ENCODE results near the gene CLEC2D. TPM values are rescaled to one million over a fixed set of nuclear protein-coding genes. Genes with fewer than 3 reads are reported as not detected.
"Not testable (repeated sequence)": the region's sequence is repeated elsewhere in the genome, so short reads cannot be mapped to it uniquely, and the experiment has no call there.

The CLEC2D gene, protein sequence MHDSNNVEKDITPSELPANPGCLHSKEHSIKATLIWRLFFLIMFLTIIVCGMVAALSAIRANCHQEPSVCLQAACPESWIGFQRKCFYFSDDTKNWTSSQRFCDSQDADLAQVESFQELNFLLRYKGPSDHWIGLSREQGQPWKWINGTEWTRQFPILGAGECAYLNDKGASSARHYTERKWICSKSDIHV
- 9.1 TPM for polyA plus RNA-seq (2012; ENCODE audit: insufficient read depth, insufficient read length)

DNA sequence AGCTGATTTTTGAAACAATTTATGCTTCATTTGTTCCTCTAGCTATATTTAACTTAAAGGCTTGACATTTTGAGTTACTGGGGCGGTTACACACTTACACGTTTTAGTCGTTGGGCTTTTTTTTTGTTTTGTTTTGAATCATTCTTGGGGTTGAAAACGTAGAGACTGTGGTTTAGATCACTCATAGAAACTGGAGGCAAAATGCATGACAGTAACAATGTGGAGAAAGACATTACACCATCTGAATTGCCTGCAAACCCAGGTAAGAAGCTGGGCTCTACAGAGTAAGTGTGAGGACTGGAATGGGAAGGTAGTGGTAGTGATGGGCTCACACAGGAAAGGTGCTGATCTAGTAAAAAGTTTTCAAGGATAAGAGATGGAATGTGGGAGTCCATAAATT is at the start of gene CLEC2D:
TSS of gene CLEC2D (plus strand) at position 180 of the 400 bp plus-strand sequence. CDS start at position 202, 22 bp downstream.
- peak; percentile 27 for DNase-seq (ENCODE audit: low read depth, low spot score)
- no peak within 1 kb of the TSS for H3K4me3 ChIP-seq (ENCODE audit: low read length)

DNA sequence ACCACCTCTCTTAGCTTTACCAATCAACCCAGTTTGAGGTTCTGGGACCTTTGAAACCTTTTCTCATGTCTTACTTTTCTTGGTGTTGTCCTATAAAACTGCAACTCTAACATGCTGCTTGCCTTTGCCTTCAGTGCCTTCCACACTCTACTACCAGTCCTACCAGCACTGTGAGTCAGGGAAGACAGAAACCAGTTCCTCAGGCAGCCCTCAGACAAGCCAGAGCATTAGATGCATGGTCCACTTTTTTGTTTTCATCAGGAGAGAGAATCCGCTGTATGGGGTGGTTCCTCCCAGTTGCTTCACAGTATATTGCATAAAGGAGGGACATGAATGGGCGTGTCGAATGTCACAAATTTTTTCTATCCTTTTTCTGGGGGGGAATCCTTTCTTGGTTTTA is 44.5 kb upstream of the CLEC2D start:
- DNase-seq (ENCODE audit: low read depth, low spot score) = no peak
- no peak overlapping the region for H3K4me3 ChIP-seq (ENCODE audit: low read length)

DNA sequence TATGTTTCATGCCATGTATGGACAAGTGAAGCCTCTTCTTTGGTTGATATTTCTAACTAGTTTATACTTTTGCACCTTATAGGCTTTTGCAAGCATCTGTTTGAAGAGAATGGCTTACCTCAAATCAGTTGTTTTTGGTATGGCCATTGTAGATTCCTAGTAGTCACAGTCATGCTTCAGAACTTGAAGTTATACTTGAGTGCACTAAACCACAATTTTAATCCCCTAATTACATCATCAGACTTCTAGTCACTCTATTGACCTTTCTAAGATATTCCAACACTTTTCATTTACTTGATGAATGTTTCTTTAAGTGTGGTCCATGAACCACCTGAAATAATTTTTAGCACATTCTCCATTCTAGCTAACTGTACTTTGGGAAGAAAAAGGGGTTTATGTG is 43.2 kb upstream of the CLEC2D start:
- DNase-seq (ENCODE audit: low read depth, low spot score) = no peak

DNA sequence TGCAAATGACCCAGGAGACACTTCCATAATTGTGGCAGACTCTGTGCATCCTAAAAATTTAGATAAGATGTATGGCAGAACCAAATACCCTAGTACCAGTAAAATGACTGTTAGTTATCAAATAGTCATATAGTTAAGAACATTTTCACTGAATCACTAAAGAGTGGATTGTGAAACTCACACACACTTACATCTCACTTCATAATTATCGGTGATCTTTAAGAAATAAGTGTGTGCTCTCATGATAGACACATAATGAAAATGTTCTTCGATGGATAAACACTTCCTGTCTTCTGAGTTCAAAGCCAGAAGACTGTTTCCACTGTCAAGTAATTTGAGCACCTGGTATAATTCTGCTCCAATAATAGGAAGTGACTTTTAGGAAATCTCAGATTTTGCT is 42.7 kb upstream of the CLEC2D start:
- DNase-seq (ENCODE audit: low read depth, low spot score) = no peak
- no peak overlapping the region for H3K4me3 ChIP-seq (ENCODE audit: low read length)

More for the DNA sequence above, 43.2 kb upstream of the CLEC2D start:
- no peak overlapping the region for H3K4me3 ChIP-seq (ENCODE audit: low read length)

DNA sequence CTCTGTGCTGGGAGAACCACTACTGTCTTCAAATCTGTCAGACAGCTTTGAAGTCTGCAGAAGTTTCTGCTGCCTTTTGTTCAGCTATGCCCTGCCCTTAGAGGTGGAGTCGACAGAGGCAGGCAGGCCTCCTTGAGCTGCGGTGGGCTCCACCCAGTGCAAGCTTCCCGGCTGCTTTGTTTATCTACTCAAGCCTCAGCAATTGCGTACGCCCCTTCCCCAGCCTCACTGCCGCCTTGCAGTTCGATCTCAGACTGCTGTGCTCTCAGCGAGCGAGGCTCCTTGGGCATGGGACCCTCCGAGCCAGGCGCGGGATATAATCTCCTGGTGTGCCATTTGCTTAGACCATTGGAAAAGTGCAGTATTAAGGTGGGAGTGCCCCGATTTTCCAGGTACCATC is 36.7 kb upstream of the CLEC2D start:
- H3K4me3 ChIP-seq (ENCODE audit: low read length) = no peak overlapping the region
- DNase-seq (ENCODE audit: low read depth, low spot score) = no peak

DNA sequence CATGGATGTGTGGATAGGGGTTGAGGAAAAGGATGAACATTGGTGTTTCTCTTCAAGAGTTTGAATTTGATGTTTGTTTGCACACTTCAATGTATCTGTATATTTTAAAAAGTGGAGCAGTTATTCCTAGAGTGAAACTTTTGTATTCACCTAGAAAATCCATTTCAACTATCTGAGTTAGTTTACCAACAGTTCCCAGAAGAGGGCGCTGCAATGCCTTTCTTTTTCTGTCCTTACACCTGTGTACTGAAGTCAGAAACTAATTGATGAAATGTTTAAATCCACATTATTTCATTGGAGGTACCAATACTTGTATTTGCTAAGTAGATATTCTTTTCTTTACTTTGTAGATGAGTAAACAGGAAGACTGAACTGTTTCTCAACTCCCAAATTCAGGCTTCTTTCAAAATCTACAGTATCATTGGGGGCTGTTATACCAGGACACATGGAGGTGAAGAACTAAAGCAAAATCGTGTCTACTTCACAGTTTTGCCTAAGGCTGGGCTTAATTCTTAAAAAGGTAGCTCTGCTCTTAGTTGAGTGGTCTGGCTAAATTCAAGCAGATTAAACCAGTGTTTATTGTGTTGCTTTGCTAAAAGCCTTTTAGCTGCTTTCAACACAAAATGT is 35.2 kb upstream of the CLEC2D start:
- H3K4me3 ChIP-seq (ENCODE audit: low read length) = no peak overlapping the region
- DNase-seq (ENCODE audit: low read depth, low spot score) = peak; percentile 68

DNA sequence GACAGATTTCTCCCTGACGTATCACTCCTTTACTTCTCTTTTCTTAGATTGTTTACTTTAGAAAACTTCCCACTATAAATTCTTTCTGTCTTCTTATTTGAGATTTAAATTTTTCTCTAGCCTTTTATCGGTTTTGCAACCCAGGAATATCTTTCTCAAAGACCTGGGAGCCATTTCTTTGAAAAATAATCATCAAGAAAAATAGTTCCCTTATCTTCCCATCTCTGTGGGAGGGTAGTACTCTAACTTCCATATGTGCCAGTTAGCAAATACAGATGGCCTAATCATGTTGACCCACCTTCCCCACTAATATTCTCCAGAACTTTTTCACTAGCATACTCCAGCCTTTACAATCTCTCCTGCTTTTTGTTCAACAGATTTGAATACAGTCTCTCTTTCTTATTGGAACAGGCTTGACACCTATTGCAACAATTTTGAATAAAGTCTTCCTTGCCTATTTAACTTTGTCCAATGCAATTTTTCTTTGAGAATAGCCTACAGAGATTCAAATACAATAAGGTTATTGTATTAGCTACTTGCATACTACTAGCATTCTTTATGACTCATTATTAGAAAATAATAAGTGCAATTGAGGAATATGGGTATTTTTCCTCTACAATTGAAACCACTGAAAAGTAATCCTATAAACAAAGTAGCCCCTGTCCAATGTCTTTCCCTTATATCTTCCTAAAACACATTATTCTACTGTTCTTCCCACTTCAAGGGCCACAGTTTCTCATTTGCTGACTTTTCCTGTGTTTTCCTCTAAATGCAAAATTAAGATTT is 34.4 kb upstream of the CLEC2D start:
- no peak for DNase-seq (ENCODE audit: low read depth, low spot score)

DNA sequence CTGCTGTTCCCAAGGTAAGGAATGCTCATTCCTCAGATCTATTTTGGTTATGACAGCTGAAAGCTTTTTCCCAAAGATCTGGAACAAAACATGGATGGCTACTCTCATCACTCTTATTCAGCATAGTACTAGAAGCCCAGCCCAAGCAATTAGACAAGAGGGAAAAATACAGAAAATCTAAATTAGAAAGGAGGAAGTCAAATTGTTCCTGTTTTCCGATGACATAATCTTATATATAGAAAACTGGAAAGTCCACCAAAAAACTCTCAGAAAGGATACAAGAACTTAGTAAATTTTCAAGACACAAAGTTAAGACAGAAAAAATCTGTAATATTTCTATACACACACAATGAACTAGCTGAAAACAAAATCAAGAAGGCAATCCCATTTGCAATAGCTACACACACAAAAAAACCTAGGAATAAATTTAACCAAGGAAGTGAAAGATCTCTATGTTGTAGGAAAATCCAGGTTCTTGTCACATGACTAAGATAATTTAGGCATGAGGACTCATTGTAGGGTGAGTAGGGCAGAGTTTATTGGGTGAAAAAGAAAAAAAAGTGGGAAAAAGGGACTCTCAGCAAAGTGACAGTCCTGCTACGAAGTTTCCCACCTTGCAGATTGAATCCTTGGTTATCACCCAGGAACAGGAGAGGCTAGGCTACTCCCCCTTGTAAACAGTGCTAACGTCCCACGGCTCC is 33.2 kb upstream of the CLEC2D start:
- no peak for DNase-seq (ENCODE audit: low read depth, low spot score)
- no peak overlapping the region for H3K4me3 ChIP-seq (ENCODE audit: low read length)

More for the DNA sequence above, 34.4 kb upstream of the CLEC2D start:
- no peak overlapping the region for H3K4me3 ChIP-seq (ENCODE audit: low read length)

DNA sequence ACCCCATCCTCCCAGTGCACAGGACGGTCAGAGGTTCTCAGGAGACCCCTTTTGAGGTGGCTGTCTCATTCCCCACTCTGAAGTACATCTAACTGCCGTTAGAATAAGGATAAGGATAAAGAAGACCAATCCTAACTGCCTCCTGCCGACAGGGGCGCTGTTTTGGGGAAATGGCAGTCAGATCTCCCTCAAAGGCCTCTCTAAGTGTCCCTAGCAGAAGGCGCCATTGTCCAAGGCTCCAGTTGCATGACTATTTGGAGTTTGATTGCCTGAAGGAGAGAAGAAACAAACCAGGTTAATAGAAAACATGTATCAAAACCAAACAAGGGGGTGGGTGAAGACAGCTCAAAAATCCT is 32.7 kb upstream of the CLEC2D start:
- no peak for DNase-seq (ENCODE audit: low read depth, low spot score)
- no peak overlapping the region for H3K4me3 ChIP-seq (ENCODE audit: low read length)

DNA sequence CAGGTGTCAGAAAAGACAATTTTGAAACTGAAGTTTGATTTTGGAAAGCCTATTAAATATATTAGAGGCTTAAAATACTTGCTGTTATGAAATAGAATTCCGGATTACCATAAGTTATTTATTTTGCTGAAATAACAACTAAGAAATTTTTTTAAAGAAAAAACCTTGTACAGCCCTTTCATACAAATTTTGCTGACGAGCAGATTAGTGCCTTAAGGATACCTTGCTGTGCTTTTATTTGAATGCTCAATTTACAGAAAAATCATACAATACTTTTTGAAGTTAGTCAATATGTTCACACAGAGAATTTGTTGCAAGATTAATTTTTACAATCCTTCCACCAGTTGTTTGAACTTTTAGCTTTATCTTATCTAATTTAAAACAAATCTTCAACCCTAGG is 29.5 kb upstream of the CLEC2D start:
- H3K4me3 ChIP-seq (ENCODE audit: low read length) = no peak overlapping the region
- no peak for DNase-seq (ENCODE audit: low read depth, low spot score)

DNA sequence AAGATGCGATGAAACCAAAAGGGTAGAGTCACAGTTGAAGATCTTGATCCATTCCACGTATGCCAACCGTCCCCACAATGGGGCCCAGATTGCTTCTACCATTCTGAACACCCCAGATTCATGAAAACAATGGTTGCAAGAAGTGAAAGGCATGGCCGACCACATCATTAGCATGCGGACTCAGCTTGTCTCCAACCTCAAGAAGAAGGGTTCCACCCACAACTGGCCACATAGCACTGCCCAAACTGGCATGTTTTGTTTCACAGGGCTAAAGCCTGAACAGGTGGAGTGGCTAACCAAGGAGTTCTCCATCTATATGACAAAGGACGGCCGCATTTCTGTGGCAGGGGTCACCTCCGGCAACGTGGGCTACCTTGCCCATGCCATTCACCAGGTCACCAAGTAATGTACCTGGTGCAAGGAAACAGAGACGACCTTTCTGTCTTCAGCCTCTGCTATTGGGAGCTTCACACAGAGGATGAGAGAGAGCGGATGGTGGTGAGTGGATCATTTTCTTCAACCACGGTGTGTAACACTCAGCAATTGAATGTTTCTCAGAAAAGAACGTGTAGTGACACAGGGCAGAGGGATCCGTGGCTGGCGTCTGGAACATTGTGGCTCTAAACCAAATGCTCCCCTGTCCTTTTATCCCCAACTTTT is 26.8 kb upstream of the CLEC2D start:
- DNase-seq (ENCODE audit: low read depth, low spot score) = no peak
- H3K4me3 ChIP-seq (ENCODE audit: low read length) = no peak overlapping the region

DNA sequence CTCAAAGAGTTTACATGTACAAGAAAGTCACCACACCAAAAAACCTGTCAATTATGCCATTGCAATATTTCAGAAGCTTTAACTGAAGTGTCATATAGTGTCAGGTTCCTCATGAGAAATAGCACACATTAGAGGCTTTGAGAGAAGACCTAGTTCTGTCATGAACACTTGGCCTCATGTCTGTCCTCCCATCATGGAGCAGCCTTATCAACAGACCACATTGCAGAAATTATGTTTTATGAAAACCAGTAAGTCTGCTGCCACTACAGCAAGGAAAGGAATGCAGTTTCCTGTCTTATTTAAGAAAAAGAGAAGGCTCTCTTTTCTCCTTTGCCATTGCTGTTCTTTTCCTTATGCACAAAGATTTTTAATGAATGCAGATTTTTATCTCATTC is 26.2 kb upstream of the CLEC2D start:
- H3K4me3 ChIP-seq (ENCODE audit: low read length) = no peak overlapping the region
- no peak for DNase-seq (ENCODE audit: low read depth, low spot score)

DNA sequence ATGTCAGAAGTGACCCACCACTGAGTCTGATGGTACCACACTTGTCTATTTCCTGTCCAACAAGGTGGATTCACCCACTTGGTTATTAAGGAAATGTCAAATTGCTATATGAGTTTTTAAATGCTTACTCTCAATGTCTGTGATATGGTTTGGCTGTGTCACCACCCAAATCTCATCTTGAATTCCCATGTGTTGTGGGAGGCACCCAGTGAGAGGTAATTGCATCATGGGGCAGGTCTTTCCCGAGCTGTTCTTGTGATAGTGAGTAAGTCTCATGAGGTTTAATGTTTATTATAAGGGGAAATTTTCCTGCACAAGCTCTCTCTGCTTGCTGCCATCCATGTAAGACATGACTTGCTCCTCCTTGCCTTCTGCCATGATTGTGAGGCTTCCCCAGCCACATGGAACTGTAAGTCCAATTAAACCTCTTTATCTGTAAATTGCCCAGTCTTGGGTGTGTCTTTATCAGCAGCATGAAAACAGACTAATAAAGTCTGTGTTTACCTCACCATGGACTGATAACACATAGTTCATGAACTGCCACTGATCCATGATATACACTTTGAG is 24.4 kb upstream of the CLEC2D start:
- H3K4me3 ChIP-seq (ENCODE audit: low read length); DNase-seq (ENCODE audit: low read depth, low spot score): not testable (repeated sequence)

DNA sequence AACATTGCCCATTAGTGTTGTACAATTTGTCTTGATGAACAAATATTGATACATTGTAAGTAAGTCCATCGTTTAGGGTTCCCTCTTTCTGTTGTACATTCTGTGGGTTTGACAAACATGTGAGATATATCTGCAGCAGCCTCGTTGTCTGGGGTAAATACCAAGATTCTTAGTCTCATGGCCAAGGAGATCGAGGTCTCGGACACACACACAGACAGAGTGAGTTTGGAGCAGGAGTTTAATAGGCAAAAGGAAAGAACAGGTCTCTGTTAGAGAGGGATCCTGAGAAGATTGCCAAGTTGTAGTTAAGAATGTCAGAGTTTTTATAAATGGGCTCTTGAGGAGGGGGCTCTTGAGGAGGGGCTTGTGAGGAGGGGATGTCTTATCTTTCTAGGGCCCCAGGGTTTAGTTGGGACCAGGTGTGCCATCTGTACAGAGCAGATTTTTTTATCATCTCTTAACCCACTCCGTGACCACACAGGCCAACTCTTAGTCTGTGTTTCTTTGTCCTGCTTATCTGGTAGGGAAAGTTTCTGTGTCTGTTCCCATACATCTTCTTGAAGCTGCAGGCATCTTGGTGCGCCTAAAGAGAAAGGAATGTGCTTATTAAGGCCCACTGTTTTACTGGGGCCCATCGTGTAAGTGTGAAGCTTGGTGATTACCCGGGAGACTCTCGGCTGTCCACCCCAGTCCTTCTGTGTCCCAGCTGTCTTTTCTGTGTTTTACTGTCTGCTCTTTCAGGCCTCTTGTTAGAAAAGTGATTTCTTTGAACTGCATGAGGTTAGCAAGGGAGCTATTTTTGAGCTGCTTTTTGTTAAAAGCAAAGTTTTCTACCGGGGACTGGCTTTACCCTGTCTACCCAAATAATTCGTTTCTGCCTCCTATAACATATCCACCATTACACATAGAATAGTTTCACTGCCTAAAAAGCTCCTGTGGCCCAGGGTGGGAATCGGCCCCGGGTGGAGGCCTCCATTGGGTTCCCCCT is 22.4 kb upstream of the CLEC2D start:
- H3K4me3 ChIP-seq (ENCODE audit: low read length) = peak overlapping the region; percentile 61
- peak; percentile 55 for DNase-seq (ENCODE audit: low read depth, low spot score)

DNA sequence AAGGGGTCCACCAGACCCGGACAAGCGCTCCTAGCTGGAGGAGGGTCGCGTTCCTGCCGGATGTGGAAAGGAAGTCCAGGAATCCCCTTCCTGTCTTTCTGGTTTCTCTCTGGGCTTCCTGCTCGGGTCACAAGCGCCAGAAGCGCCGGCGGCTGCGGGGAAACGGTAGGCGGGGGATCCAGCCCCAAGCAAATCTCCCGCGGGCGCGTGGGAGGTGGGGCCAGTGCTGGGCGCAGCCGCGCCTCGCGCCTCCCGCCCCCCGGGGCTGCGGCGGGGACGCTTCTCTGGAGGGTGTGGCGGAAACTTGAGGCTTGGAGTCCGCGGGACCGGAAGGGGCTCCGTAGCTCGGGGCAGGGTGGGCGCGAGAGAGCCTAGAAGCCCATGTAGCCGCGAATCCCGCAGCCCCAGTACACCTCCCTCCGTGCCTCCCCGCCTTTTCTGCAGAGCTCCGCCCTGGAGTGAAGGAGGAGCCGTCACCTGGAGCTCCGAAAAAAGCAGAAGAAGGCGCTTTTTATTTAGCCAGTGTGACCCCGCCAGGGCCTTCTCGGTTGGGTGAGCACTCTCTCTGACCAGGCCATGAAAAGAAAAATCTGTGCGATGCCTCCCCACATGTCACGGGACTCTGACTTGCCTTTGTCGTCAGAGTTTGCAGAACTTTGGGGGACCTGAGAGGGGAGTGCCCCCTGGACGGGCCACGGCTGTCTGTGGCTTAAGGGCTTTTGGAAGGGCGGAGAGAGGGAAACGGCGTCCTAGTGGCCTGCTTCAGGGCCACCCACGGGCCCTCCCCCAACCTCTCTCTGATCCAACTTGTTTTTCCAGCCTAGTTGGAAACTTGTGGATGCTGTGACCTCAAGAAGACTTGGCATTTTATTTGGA is 21.4 kb upstream of the CLEC2D start:
- DNase-seq (ENCODE audit: low read depth, low spot score) = peak; percentile 84
- H3K4me3 ChIP-seq (ENCODE audit: low read length) = peak overlapping the region; percentile 61

DNA sequence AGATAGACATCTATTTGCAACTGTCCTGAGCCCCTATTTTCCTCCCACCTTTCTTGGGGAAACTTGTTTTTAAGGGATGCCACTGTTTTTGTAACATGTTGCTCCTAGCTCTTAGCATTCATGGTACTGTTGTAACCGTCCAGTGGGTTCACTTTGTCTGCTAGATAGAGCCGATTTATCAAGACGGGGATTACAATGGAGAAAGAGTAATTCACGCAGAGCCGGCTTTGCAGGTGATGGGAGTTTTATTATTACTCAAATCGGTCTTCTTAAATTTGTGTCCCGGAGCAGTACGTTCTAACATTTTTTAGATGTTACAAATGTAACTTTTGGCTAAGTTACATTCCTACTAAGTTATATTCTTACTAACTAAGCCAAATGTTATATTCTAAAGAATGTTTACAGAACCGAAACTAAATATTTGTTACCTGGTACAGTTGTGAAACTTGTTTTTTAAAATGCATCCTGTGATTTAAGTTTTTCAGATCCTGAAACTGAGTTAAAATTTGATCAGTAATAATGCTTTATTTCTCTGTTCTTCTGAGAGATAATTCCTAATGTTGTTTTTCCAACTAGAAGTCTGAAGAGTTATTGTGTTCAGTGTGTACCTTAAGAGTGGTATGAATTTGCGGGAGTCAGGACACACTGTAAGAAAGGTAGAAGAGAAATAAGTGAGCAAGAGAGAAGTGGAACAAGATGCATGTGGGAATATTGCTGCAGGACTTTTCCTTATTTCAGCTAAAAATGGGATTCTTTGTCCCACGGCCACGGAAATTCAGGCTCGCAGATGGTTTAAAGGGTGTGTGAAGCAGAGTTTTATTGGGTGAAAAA is 20.6 kb upstream of the CLEC2D start:
- peak overlapping the region; percentile 61 for H3K4me3 ChIP-seq (ENCODE audit: low read length)
- peak; percentile 27 for DNase-seq (ENCODE audit: low read depth, low spot score)

Data from Jurkat, Clone E6-1 (cell line).